HepG2 (cell line): ENCODE measurements around the gene NAT9. TPM values are rescaled to one million over a fixed set of nuclear protein-coding genes. Genes with fewer than 3 reads are reported as not detected.
A peak's percentile ranks its signal among the peaks of the same experiment; 100 is the strongest.

Experiments
- ATAC-seq: fragments of 200-7000 bp; cut with Tn5 transposase; 3 replicates; pipeline ENCODE4 v1.9.1; 2020; ENCODE audit warnings: mild to moderate bottlenecking, moderate library complexity
- BruUV-seq: library from RNA; stranded (reverse); fragments of 400-500 nt; replicated peaks from 2 replicates; lab custom pipeline; 2021; lab: Mats Ljungman, UMichigan
- CTCF ChIA-PET: fragments of 300-600 bp; formaldehyde crosslinking; extraction: SDS; loops from one replicate; lab custom pipeline; 2021; ENCODE audit warnings: low total read pairs, inconsistent platforms, low intra/inter-chr PET ratio; lab: Yijun Ruan, JAX
- POLR2A ChIA-PET: fragments of 350-600 bp; sonication (Branson Sonifier 250); formaldehyde crosslinking; loops from one replicate; lab custom pipeline; 2020; ENCODE audit warnings: antibody characterized with exemption, inconsistent platforms; lab: Yijun Ruan, JAX
- DNase-seq: peaks from one replicate; pipeline ENCODE4 v3.0.0-alpha.2; 2015; ENCODE audit warnings: low spot score
- FAIRE-seq: peaks from 3 replicates; lab custom pipeline; 2011; peaks lifted over from hg19 to GRCh38; lab: Jason Lieb, UNC
- H2AFZ ChIP-seq: one replicate; pipeline ENCODE4 v1.6.1; 2011; ENCODE audit warnings: low read length, inconsistent platforms
- H3K27ac ChIP-seq: fragments of 300-600 bp; 3 replicates; pipeline ENCODE4 v1.8.0; 2011; ENCODE audit warnings: mixed run types, mild to moderate bottlenecking, mixed read lengths, low read length, inconsistent platforms; ENCODE audit not compliant: insufficient read depth; ENCODE audit errors: extremely low read length
- H3K27me3 ChIP-seq, 2 experiments: fragments of 200-600 bp in 1 of 2; 2 replicates in 1 of 2; 3 replicates in 1 of 2; pipeline versions ENCODE4 v1.6.0 to v1.8.0; 2011; ENCODE audit warnings: low read length in 2 of 2, mild to moderate bottlenecking in 2 of 2, moderate library complexity in 2 of 2, inconsistent platforms in 1 of 2; ENCODE audit not compliant: insufficient read depth in 2 of 2, control insufficient read depth in 1 of 2
- H3K36me3 ChIP-seq, 2 experiments: fragments of 200-600 bp in 1 of 2; replicated peaks in 1 of 2; 2 replicates in 1 of 2; 3 replicates in 1 of 2; pipeline versions ENCODE4 v1.5.1 to v1.8.0; 2011; ENCODE audit warnings: low read length in 2 of 2, inconsistent platforms in 1 of 2; ENCODE audit not compliant: insufficient read depth in 2 of 2, control insufficient read depth in 1 of 2
- H3K4me1 ChIP-seq: 2 replicates; pipeline ENCODE4 v1.5.1; 2012; ENCODE audit warnings: low read length, inconsistent platforms; ENCODE audit not compliant: insufficient read depth
- H3K4me2 ChIP-seq: 2 replicates; pipeline ENCODE4 v1.6.0; 2011; ENCODE audit warnings: low read depth, low read length, inconsistent platforms
- H3K4me3 ChIP-seq, 3 experiments: fragments of 200-600 bp in 1 of 3; sonication (generic), shearing (Covaris generic) in 1 of 3; replicated peaks in 1 of 3; 2 replicates each; pipeline ENCODE4 v1.5.1; 2011 to 2016; ENCODE audit warnings: low read length in 3 of 3, inconsistent platforms in 2 of 3, low read depth in 2 of 3, mild to moderate bottlenecking in 2 of 3, control low read depth in 1 of 3, mixed read lengths in 1 of 3; ENCODE audit not compliant: insufficient read depth in 1 of 3
- H3K79me2 ChIP-seq: one replicate; pipeline ENCODE4 v1.6.1; 2011; ENCODE audit warnings: low read length, inconsistent platforms; ENCODE audit not compliant: insufficient read depth
- H3K9ac ChIP-seq: 2 replicates; pipeline ENCODE4 v1.6.0; 2011; ENCODE audit warnings: mild to moderate bottlenecking, low read depth, low read length, inconsistent platforms; ENCODE audit not compliant: insufficient read depth
- H3K9me3 ChIP-seq: 2 replicates; pipeline ENCODE4 v1.5.1; 2012; ENCODE audit warnings: mild to moderate bottlenecking, low read length
- H4K20me1 ChIP-seq: 2 replicates; pipeline ENCODE4 v1.6.0; 2011; ENCODE audit warnings: inconsistent platforms, mild to moderate bottlenecking, low read length, moderate library complexity; ENCODE audit not compliant: insufficient read depth
- EZH2 ChIP-seq: conservative IDR thresholded peaks from 2 replicates; pipeline ENCODE4 v1.6.1; 2012; ENCODE audit warnings: mild to moderate bottlenecking, low read depth, low read length, moderate library complexity
- HNRNPL ChIP-seq: fragments of 200-400 bp; formaldehyde crosslinking; IDR thresholded peaks from 2 replicates; pipeline ENCODE4 v1.6.1; 2017; ENCODE audit warnings: mild to moderate bottlenecking, low read depth, low read length
- JUNB ChIP-seq: sonication (generic); formaldehyde crosslinking; IDR thresholded peaks from 2 replicates; pipeline ENCODE4 v1.8.0; 2022; ENCODE audit warnings: missing genetic modification reagents, mild to moderate bottlenecking, borderline replicate concordance
- NPAS2 ChIP-seq: sonication (generic); formaldehyde crosslinking; IDR thresholded peaks from 2 replicates; pipeline ENCODE4 v1.8.0; 2022; ENCODE audit warnings: mild to moderate bottlenecking, missing genetic modification reagents, borderline replicate concordance
- PATZ1 ChIP-seq: sonication (generic); formaldehyde crosslinking; IDR thresholded peaks from 2 replicates; pipeline ENCODE4 v1.4.0; 2020; ENCODE audit warnings: missing genetic modification reagents
- PAX8 ChIP-seq: sonication (generic); formaldehyde crosslinking; IDR thresholded peaks from 2 replicates; pipeline ENCODE4 v1.8.0; 2022; ENCODE audit warnings: mild to moderate bottlenecking, missing genetic modification reagents, borderline replicate concordance
- RARG ChIP-seq: sonication (generic); formaldehyde crosslinking; IDR thresholded peaks from 2 replicates; pipeline ENCODE4 v1.4.0; 2020; ENCODE audit warnings: low read depth, mild to moderate bottlenecking, missing genetic modification reagents
- TBX3 ChIP-seq: fragments of 450-650 bp; IDR thresholded peaks from 2 replicates; pipeline ENCODE4 v1.6.1; 2017; ENCODE audit warnings: antibody characterized with exemption, mild to moderate bottlenecking, inconsistent platforms, borderline replicate concordance
- ZBTB49 ChIP-seq: sonication (generic); formaldehyde crosslinking; IDR thresholded peaks from 2 replicates; pipeline ENCODE4 v1.4.0; 2020; ENCODE audit warnings: missing genetic modification reagents, borderline replicate concordance
- ZFP90 ChIP-seq: sonication (generic); formaldehyde crosslinking; IDR thresholded peaks from 2 replicates; pipeline ENCODE4 v1.8.0; 2022; ENCODE audit warnings: missing genetic modification reagents, mild to moderate bottlenecking, inconsistent platforms, borderline replicate concordance
- ZNF143 ChIP-seq: sonication (generic); formaldehyde crosslinking; IDR thresholded peaks from 2 replicates; pipeline ENCODE4 v1.4.0; 2020; ENCODE audit warnings: missing genetic modification reagents
- ZNF20 ChIP-seq: sonication (generic); formaldehyde crosslinking; IDR thresholded peaks from 2 replicates; pipeline ENCODE4 v1.4.0; 2020; ENCODE audit warnings: mild to moderate bottlenecking, moderate library complexity, missing genetic modification reagents
- ZNF264 ChIP-seq: sonication (generic); formaldehyde crosslinking; IDR thresholded peaks from 2 replicates; pipeline ENCODE4 v1.4.0; 2020; ENCODE audit warnings: missing genetic modification reagents
- ZNF616 ChIP-seq: sonication (generic); formaldehyde crosslinking; IDR thresholded peaks from 2 replicates; pipeline ENCODE4 v1.5.0; 2020; ENCODE audit warnings: low read depth, mild to moderate bottlenecking, missing genetic modification reagents
- ZNF816 ChIP-seq: sonication (generic); formaldehyde crosslinking; IDR thresholded peaks from 2 replicates; pipeline ENCODE4 v1.8.0; 2022; ENCODE audit warnings: missing genetic modification reagents, mild to moderate bottlenecking, borderline replicate concordance
- ZSCAN29 ChIP-seq: sonication (generic); formaldehyde crosslinking; conservative IDR thresholded peaks from 2 replicates; pipeline ENCODE4 v1.4.0; 2020; ENCODE audit warnings: mild to moderate bottlenecking, missing genetic modification reagents
- WGBS: methylation state at CpG from one replicate; pipeline ENCODE4 v1.1.6; 2017; ENCODE audit warnings: low lambda C conversion rate; 5-methylcytosine and 5-hydroxymethylcytosine counted together
- in situ Hi-C: cut with HindIII; loops from 2 replicates; pipeline ENCODE4 v1.10.0; 2017; ENCODE audit warnings: low pct_unique_long_range_greater_than_20kb; ENCODE audit not compliant: extremely low pct_ligation_motif_present
- intact Hi-C: fragments of 100-400 bp; cut with micrococcal nuclease; formaldehyde crosslinking; loops from one replicate; pipeline ENCODE4 v1.10.0; 2022; ENCODE audit not compliant: unreplicated experiment
- polyA plus RNA-seq, 8 experiments: library from polyadenylated mRNA; depleted of rRNA in 3 of 8; stranded (reverse) in 7 of 8; unstranded in 1 of 8; fragments of >200 nt; fragmentation: Illumina TruSeq in 4 of 8; extraction: Trizol in 4 of 8; gene quantifications; 2 replicates each; pipeline versions ENCODE4 v1.2.1 to v1.2.3, GENCODE V29; 2011 to 2016; ENCODE audit warnings: low read depth in 4 of 8, missing spikeins in 1 of 8, mixed read lengths in 1 of 8; ENCODE audit not compliant: insufficient read depth in 1 of 8
- total RNA-seq, 5 experiments: library from RNA; depleted of rRNA; stranded (reverse); fragments of >200 nt; fragmentation: Illumina TruSeq; extraction: Trizol; gene quantifications; 2 replicates each; pipeline ENCODE4 v1.2.3, GENCODE V29; 2016; ENCODE audit warnings: low read depth in 1 of 5

The NAT9 gene
- total and polyA plus RNA-seq, 2 of the 13 experiments (the other 11 are each of a cell fraction or from before 2014, with no cell fraction given), result 39.7 to 44.2 TPM

- TF ChIP-seq PAX8, result no peak
- TF ChIP-seq EZH2, result no peak
- no peak for TF ChIP-seq ZSCAN29
- TF ChIP-seq ZNF616, result peak; percentile 55; the same call in 1 of the 2 replicates
- no peak for TF ChIP-seq ZNF20 (CRISPR knock-in tag)
- no peak for TF ChIP-seq JUNB (CRISPR knock-in tag)
- TF ChIP-seq ZNF143 (CRISPR knock-in tag), result peak; percentile 14
- no peak for TF ChIP-seq TBX3
- TF ChIP-seq, all 625 proteins: peak for 167
These were observed 37.8 kb downstream of the NAT9 start (continued) for GRCh38 chr17:74738051-74738996.

- POLR2A ChIA-PET, result interaction anchor here (0.7 to 5.6 kb wide), 17 partner anchors 9 to 534 kb away, joined by 3 to 221 read pairs (median 6); partner anchors contain the start of genes FDXR, HID1, MRPL58 and NAT9
- peak overlapping the region; percentile 39 to 78 (median 67) for H3K4me3 ChIP-seq
- DNase-seq (peak; percentile 55), ATAC-seq (peak; percentile 45), FAIRE-seq (no peak)
- peak overlapping the region; percentile 92 for H3K4me2 ChIP-seq
- no peaks in the 10 kb centered on the region for H4K20me1 ChIP-seq
- H3K27ac ChIP-seq, result peak overlapping the region; percentile 69
- no peaks in the 10 kb centered on the region for H3K79me2 ChIP-seq
- CTCF ChIA-PET, result interaction anchor here (1.4 to 2.8 kb wide), 2 partner anchors 8 to 81 kb away, joined by 5 to 22 read pairs; no protein-coding TSS in a partner anchor
- in situ Hi-C loops, result loop anchor here (5.0 kb wide), 1 partner anchor 80 kb away; no protein-coding TSS in a partner anchor
- peak overlapping the region; percentile 59 for H3K9ac ChIP-seq
- intact Hi-C loops, result no loop called here
- WGBS, result under 1% methylated on average over 26 of the region's 38 CpGs
- H3K27me3 ChIP-seq, result peaks cover 6 to 39% of the 10 kb centered on the region in 2 experiments; a peak in 4 of 5 replicates
- BruUV-seq, result TSS peak; percentile 68
- no peak overlapping the region for H2AFZ ChIP-seq
- H3K9me3 ChIP-seq, result no peaks in the 10 kb centered on the region
- H3K4me1 ChIP-seq, result peaks cover 67% of the 10 kb centered on the region
- H3K36me3 ChIP-seq, result no peaks in the 10 kb centered on the region
- TF ChIP-seq HNRNPL (no peak), NPAS2 (no peak), PATZ1 (CRISPR knock-in tag) (0 out of 2 replicates have a peak, but pooled peaks have one; percentile 18), ZNF264 (no peak), RARG (CRISPR knock-in tag) (no peak), ZBTB49 (no peak), ZFP90 (CRISPR knock-in tag) (peak; percentile 47; the same call in 1 of the 2 replicates), ZNF816 (CRISPR knock-in tag) (no peak)
These were observed 38.7 kb downstream of the NAT9 start for GRCh38 chr17:74737299-74738050.
